H1 (cell line): ENCODE data around the gene CLEC7A. TPM values are rescaled to one million over a fixed set of nuclear protein-coding genes. Genes with fewer than 3 reads are reported as not detected.

ENCODE experiments used
- CTCF ChIA-PET: fragments of 300-600 bp; sonication (Branson Sonifier 250); formaldehyde crosslinking; loops from one replicate; lab custom pipeline; 2021; ENCODE audit not compliant: partially characterized antibody; lab: Charles Lee
- POLR2A ChIA-PET: fragments of 300-600 bp; sonication (Branson Sonifier 250); formaldehyde crosslinking; loops from one replicate; lab custom pipeline; 2021; ENCODE audit warnings: inconsistent platforms; ENCODE audit not compliant: partially characterized antibody; lab: Charles Lee
- DNase-seq, 2 experiments: peaks; one replicate each; pipeline versions ENCODE4 v3.0.0 to v3.0.0-alpha.2; 2010 to 2022; ENCODE audit warnings: low spot score in 2 of 2, low read depth in 1 of 2, mixed read lengths in 1 of 2
- FAIRE-seq: peaks from 2 replicates; lab custom pipeline; 2011; peaks lifted over from hg19 to GRCh38; lab: Jason Lieb, UNC
- H2AFZ ChIP-seq: 2 replicates; pipeline ENCODE4 v1.8.1; 2012; ENCODE audit warnings: low read length, inconsistent platforms
- H2AK5ac ChIP-seq: 2 replicates; pipeline ENCODE4 v1.6.1; 2013; ENCODE audit warnings: low read depth, low read length
- H2BK120ac ChIP-seq: replicated peaks from 2 replicates; pipeline ENCODE3; 2013; ENCODE audit warnings: low read depth, low read length, inconsistent platforms
- H2BK12ac ChIP-seq: 2 replicates; pipeline ENCODE4 v1.6.1; 2013; ENCODE audit warnings: low read depth, low read length
- H2BK15ac ChIP-seq: 2 replicates; pipeline ENCODE4 v1.6.1; 2013; ENCODE audit warnings: low read length
- H2BK20ac ChIP-seq: 2 replicates; pipeline ENCODE4 v1.6.1; 2013; ENCODE audit warnings: low read length
- H2BK5ac ChIP-seq: 2 replicates; pipeline ENCODE4 v1.6.1; 2013; ENCODE audit warnings: low read depth, low read length
- H3K14ac ChIP-seq: 2 replicates; pipeline ENCODE4 v1.6.1; 2013; ENCODE audit warnings: inconsistent platforms; ENCODE audit not compliant: insufficient read length
- H3K18ac ChIP-seq: 2 replicates; pipeline ENCODE4 v1.6.1; 2013; ENCODE audit warnings: low read length; ENCODE audit errors: extremely low read depth
- H3K23ac ChIP-seq: 2 replicates; pipeline ENCODE4 v1.6.1; 2013; ENCODE audit warnings: inconsistent platforms; ENCODE audit not compliant: insufficient read length
- H3K23me2 ChIP-seq: 2 replicates; pipeline ENCODE4 v1.6.1; 2013; ENCODE audit warnings: low read depth, low read length
- H3K27ac ChIP-seq: 2 replicates; pipeline ENCODE4 v1.6.1; 2011; ENCODE audit warnings: low read depth, low read length, inconsistent platforms
- H3K27me3 ChIP-seq, 4 experiments: replicated peaks in 1 of 4; 1 replicate in 1 of 4; 2 replicates in 3 of 4; pipeline versions ENCODE4 v1.6.1 to v1.8.1; 2011 to 2013; ENCODE audit warnings: low read length in 3 of 4, mild to moderate bottlenecking in 3 of 4, inconsistent platforms in 2 of 4, mixed read lengths in 2 of 4, moderate library complexity in 1 of 4; ENCODE audit not compliant: control insufficient read depth in 3 of 4, insufficient read depth in 3 of 4; ENCODE audit errors: extremely low read depth in 1 of 4
- H3K36me3 ChIP-seq, 4 experiments: 2 replicates each; pipeline versions ENCODE4 v1.6.1 to v1.8.1; 2011 to 2013; ENCODE audit warnings: mild to moderate bottlenecking in 4 of 4, low read length in 3 of 4, moderate library complexity in 2 of 4, control low read depth in 1 of 4, inconsistent platforms in 1 of 4; ENCODE audit not compliant: insufficient read depth in 4 of 4, control insufficient read depth in 2 of 4
- H3K4ac ChIP-seq: replicated peaks from 2 replicates; pipeline ENCODE3; 2013; ENCODE audit warnings: low read length, low read depth, mixed read lengths, inconsistent platforms; ENCODE audit not compliant: insufficient read length
- H3K4me1 ChIP-seq, 4 experiments: replicated peaks in 1 of 4; 1 replicate in 1 of 4; 2 replicates in 3 of 4; pipeline versions ENCODE4 v1.6.1 to v1.8.1; 2011 to 2013; ENCODE audit warnings: low read length in 3 of 4, inconsistent platforms in 2 of 4, mixed read lengths in 1 of 4; ENCODE audit not compliant: insufficient read depth in 4 of 4, control insufficient read depth in 3 of 4
- H3K4me2 ChIP-seq, 2 experiments: 2 replicates each; pipeline versions ENCODE4 v1.6.1 to v1.8.1; 2011 to 2013; ENCODE audit warnings: low read depth in 2 of 2, low read length in 2 of 2, control low read depth in 1 of 2, inconsistent platforms in 1 of 2, mild to moderate bottlenecking in 1 of 2; ENCODE audit not compliant: insufficient read depth in 1 of 2
- H3K4me3 ChIP-seq, 4 experiments: fragments of 200-600, 300-600 bp in 1 of 4; sonication (generic), shearing (Covaris generic), sonication (Bioruptor Twin) in 1 of 4; 2 replicates each; pipeline versions ENCODE4 v1.5.1 to v1.8.1; 2011 to 2016; ENCODE audit warnings: low read length in 4 of 4, low read depth in 3 of 4, control low read depth in 2 of 4, inconsistent platforms in 2 of 4, mild to moderate bottlenecking in 2 of 4, mixed read lengths in 1 of 4, moderate library complexity in 1 of 4; ENCODE audit not compliant: insufficient read depth in 2 of 4; ENCODE audit errors: extremely low read depth in 1 of 4
- H3K56ac ChIP-seq: replicated peaks from 2 replicates; pipeline ENCODE3; 2013; ENCODE audit warnings: low read depth, mild to moderate bottlenecking, mixed read lengths, low read length, inconsistent platforms; ENCODE audit not compliant: insufficient read length
- H3K79me1 ChIP-seq: 2 replicates; pipeline ENCODE4 v1.6.1; 2013; ENCODE audit warnings: low read depth, low read length, control low read depth
- H3K79me2 ChIP-seq, 2 experiments: 2 replicates each; pipeline versions ENCODE4 v1.6.1 to v1.8.1; 2012 to 2013; ENCODE audit warnings: low read length in 2 of 2, mild to moderate bottlenecking in 2 of 2, inconsistent platforms in 1 of 2; ENCODE audit not compliant: insufficient read depth in 2 of 2, control insufficient read depth in 1 of 2
- H3K9ac ChIP-seq, 4 experiments: replicated peaks in 1 of 4; 1 replicate in 1 of 4; 2 replicates in 3 of 4; pipeline versions ENCODE4 v1.6.1 to v1.8.1; 2011 to 2013; ENCODE audit warnings: low read depth in 3 of 4, low read length in 3 of 4, control low read depth in 2 of 4, mild to moderate bottlenecking in 2 of 4, moderate library complexity in 2 of 4, inconsistent platforms in 1 of 4; ENCODE audit errors: extremely low read depth in 1 of 4
- H3K9me3 ChIP-seq, 2 experiments: 2 replicates each; pipeline versions ENCODE4 v1.6.1 to v1.8.1; 2012 to 2013; ENCODE audit warnings: mild to moderate bottlenecking in 2 of 2, moderate library complexity in 2 of 2, control low read depth in 1 of 2, inconsistent platforms in 1 of 2, low read depth in 1 of 2, low read length in 1 of 2, mixed read lengths in 1 of 2; ENCODE audit not compliant: insufficient read depth in 2 of 2
- H4K20me1 ChIP-seq, 2 experiments: replicated peaks in 1 of 2; 2 replicates each; pipeline versions ENCODE3 to v1.8.1; 2011 to 2013; ENCODE audit warnings: inconsistent platforms in 2 of 2, low read length in 2 of 2, mild to moderate bottlenecking in 1 of 2; ENCODE audit not compliant: insufficient read depth in 2 of 2, control insufficient read depth in 1 of 2
- H4K5ac ChIP-seq: 2 replicates; pipeline ENCODE4 v1.6.1; 2013; ENCODE audit warnings: low read length, low read depth, mixed read lengths, inconsistent platforms; ENCODE audit not compliant: insufficient read length
- H4K8ac ChIP-seq: 2 replicates; pipeline ENCODE4 v1.8.0; 2013; ENCODE audit warnings: mild to moderate bottlenecking, moderate library complexity, low read length, inconsistent platforms; ENCODE audit not compliant: insufficient read depth; ENCODE audit errors: extremely low read depth
- H4K91ac ChIP-seq: replicated peaks from 2 replicates; pipeline ENCODE3; 2013; ENCODE audit warnings: low read length, mixed read lengths, inconsistent platforms; ENCODE audit not compliant: insufficient read length
- CREB1 ChIP-seq: IDR thresholded peaks from 2 replicates; pipeline ENCODE4 v1.6.1; 2012; ENCODE audit warnings: inconsistent platforms
- POLR2AphosphoS5 ChIP-seq: IDR thresholded peaks from 2 replicates; pipeline ENCODE4 v1.6.1; 2011; ENCODE audit warnings: low read depth, low read length
- SUZ12 ChIP-seq: fragments of 200-600 bp; sonication (generic); IDR thresholded peaks from 2 replicates; pipeline ENCODE4 v1.6.1; 2012; ENCODE audit warnings: mild to moderate bottlenecking, inconsistent platforms, low read length, moderate library complexity, mixed read lengths
- WGBS, 2 experiments: shearing (Covaris generic) in 1 of 2; methylation state at CpG; one replicate each; pipeline versions ENCODE4 v1.1.6 to v1.1.7; 2013 to 2015; ENCODE audit warnings: low lambda C conversion rate in 2 of 2, mixed read lengths in 2 of 2, inconsistent platforms in 1 of 2, low coverage in 1 of 2, missing lambda C conversion rate in 1 of 2; ENCODE audit not compliant: insufficient replicate concordance in 2 of 2, insufficient coverage in 1 of 2, insufficient read length in 1 of 2; ENCODE audit errors: extremely low coverage in 1 of 2, missing lambda C conversion rate in 1 of 2; 5-methylcytosine and 5-hydroxymethylcytosine counted together
- polyA plus RNA-seq, 7 experiments: library from polyadenylated mRNA; depleted of rRNA in 3 of 7; stranded (reverse) in 5 of 7; unstranded in 2 of 7; fragments of >200 nt in 5 of 7; fragments of 200-250 nt in 2 of 7; gene quantifications; 1 replicate in 5 of 7; 2 replicates in 1 of 7; 4 replicates in 1 of 7; pipeline versions ENCODE4 v1.2.1 to v1.2.3, GENCODE V29; 2011 to 2013; ENCODE audit warnings: missing spikeins in 2 of 7, mixed read lengths in 2 of 7
- total RNA-seq: library from RNA; stranded (reverse); fragmentation: NEBNext Ultra II Directional; extraction: Animal tissue kit (Norgen Biotek cat#: 25700); gene quantifications from 2 replicates; pipeline ENCODE4 v1.2.1, GENCODE V29; 2021
- TF ChIP-seq, protein P1 (sequence below), 3 experiments: IDR thresholded peaks; 1 replicate in 2 of 3; 2 replicates in 1 of 3; pipeline versions ENCODE4 v1.5.1 to v1.6.1; 2011; ENCODE audit warnings: low read length in 3 of 3, mild to moderate bottlenecking in 3 of 3, inconsistent platforms in 2 of 3, low read depth in 1 of 3, moderate library complexity in 1 of 3; ENCODE audit not compliant: insufficient read depth in 1 of 3; ENCODE audit errors: control extremely low read depth in 1 of 3

CLEC7A gene
- total and polyA plus RNA-seq, 2 of the 8 experiments (the other 6 are each of a cell fraction or from before 2014, with no cell fraction given) = 0.09 to 0.15 TPM

DNA sequence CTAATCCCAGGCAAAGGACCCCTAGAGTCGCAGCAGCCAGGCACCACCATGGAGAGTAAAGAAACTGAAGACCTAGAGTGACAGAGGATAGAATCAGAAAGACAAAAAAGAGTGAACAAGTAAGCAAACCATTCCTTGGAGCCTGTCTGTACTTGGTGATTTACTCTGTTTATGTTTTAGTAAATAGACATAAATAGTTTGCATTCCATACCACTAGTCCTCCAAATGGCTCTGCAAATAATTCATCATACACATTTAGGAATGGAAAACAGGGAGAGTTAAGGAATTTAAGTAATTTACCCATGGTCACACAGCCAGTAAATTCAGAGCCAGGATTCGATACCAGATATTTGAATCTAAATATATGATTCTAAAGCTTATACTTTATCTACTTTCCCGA is 39.1 kb upstream of the CLEC7A start:
- H3K27ac ChIP-seq = no peak overlapping the region
- H3K4ac ChIP-seq = no peak overlapping the region
- H2AK5ac ChIP-seq = no peak overlapping the region
- no peaks in the 10 kb centered on the region for H3K79me1 ChIP-seq
- H4K8ac ChIP-seq = no peak overlapping the region
- no peaks in the 10 kb centered on the region for H3K79me2 ChIP-seq
- H3K56ac ChIP-seq = no peak overlapping the region
- H4K91ac ChIP-seq = no peak overlapping the region
- no peaks in the 10 kb centered on the region for H3K23me2 ChIP-seq
- H3K14ac ChIP-seq = no peak overlapping the region
- ChIA-PET CTCF (interaction anchor here (0.6 to 1.4 kb wide), 3 partner anchors 14 to 84 kb away, joined by 4 to 6 read pairs (median 6); no protein-coding TSS in a partner anchor), POLR2A (no interaction called here)
- DNase-seq (no peak), FAIRE-seq (no peak)
- no peaks in the 10 kb centered on the region for H3K4me1 ChIP-seq
- no peaks in the 10 kb centered on the region for H3K27me3 ChIP-seq
- H3K23ac ChIP-seq = no peak overlapping the region
- no peak overlapping the region for H4K5ac ChIP-seq
- H2BK15ac ChIP-seq = no peak overlapping the region
- no peak overlapping the region for H3K18ac ChIP-seq
- H3K4me2 ChIP-seq = no peak overlapping the region
- no peaks in the 10 kb centered on the region for H3K9me3 ChIP-seq
- H2BK120ac ChIP-seq = no peak overlapping the region
- no peaks in the 10 kb centered on the region for H4K20me1 ChIP-seq
- no peak overlapping the region for H2BK12ac ChIP-seq
- no peak overlapping the region for H2BK20ac ChIP-seq
- no peak overlapping the region for H2AFZ ChIP-seq
- TF ChIP-seq, protein P1, sequence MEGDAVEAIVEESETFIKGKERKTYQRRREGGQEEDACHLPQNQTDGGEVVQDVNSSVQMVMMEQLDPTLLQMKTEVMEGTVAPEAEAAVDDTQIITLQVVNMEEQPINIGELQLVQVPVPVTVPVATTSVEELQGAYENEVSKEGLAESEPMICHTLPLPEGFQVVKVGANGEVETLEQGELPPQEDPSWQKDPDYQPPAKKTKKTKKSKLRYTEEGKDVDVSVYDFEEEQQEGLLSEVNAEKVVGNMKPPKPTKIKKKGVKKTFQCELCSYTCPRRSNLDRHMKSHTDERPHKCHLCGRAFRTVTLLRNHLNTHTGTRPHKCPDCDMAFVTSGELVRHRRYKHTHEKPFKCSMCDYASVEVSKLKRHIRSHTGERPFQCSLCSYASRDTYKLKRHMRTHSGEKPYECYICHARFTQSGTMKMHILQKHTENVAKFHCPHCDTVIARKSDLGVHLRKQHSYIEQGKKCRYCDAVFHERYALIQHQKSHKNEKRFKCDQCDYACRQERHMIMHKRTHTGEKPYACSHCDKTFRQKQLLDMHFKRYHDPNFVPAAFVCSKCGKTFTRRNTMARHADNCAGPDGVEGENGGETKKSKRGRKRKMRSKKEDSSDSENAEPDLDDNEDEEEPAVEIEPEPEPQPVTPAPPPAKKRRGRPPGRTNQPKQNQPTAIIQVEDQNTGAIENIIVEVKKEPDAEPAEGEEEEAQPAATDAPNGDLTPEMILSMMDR (IDR thresholded peaks at IDR 0.05; ENCODE audit: control extremely low read depth in 1 of 3, insufficient read depth in 1 of 3, low read depth in 1 of 3, low read length in 3 of 3) = no peak
- TF ChIP-seq CREB1 = no peak
- no peak for TF ChIP-seq POLR2AphosphoS5
- no peak for TF ChIP-seq SUZ12
- no peak overlapping the region for H2BK5ac ChIP-seq
- WGBS, 2 experiments = 88% methylated on average over 3 of the region's 3 CpGs; no CpG with 5 or more reads in 1 of the 2 experiments
- no peaks in the 10 kb centered on the region for H3K36me3 ChIP-seq
- H3K9ac ChIP-seq = no peak overlapping the region
- no peak overlapping the region for H3K4me3 ChIP-seq
